HCT116 (cell line): Measurements from ENCODE around the gene ADARB2. TPM values are rescaled to one million over a fixed set of nuclear protein-coding genes. Genes with fewer than 3 reads are reported as not detected.

Experiments
- ATAC-seq: fragments of 200-7000 bp; cut with Tn5 transposase; 2 replicates; pipeline ENCODE4 v1.9.1; 2020; ENCODE audit warnings: mild to moderate bottlenecking, moderate library complexity
- BruUV-seq: library from RNA; stranded (reverse); fragments of 400-500 nt; replicated peaks from 2 replicates; lab custom pipeline; 2021; lab: Mats Ljungman, UMichigan
- CTCF ChIA-PET: fragments of 300-600 bp; sonication (Branson Sonifier 250); formaldehyde crosslinking; loops from one replicate; lab custom pipeline; 2021; ENCODE audit warnings: antibody characterized with exemption; lab: Charles Lee
- POLR2A ChIA-PET: fragments of 300-600, 350-600 bp; sonication (Branson Sonifier 250); formaldehyde crosslinking; loops from one replicate; lab custom pipeline; 2021; ENCODE audit warnings: antibody characterized with exemption; lab: Charles Lee
- RAD21 ChIA-PET, 2 experiments: fragments of 300-600 bp; sonication (Branson Sonifier 250); formaldehyde crosslinking; loops; one replicate each; lab custom pipeline; 2023; ENCODE audit warnings: low total read pairs in 2 of 2; ENCODE audit not compliant: uncharacterized antibody in 2 of 2, unreplicated experiment in 2 of 2, low non-redundant PET in 1 of 2; lab: Charles Lee
- DNase-seq: peaks from one replicate; pipeline ENCODE4 v3.0.0-alpha.2; 2010; ENCODE audit warnings: low read depth, low spot score
- H2AFZ ChIP-seq: fragments of 200-600 bp; shearing (Covaris generic), sonication (generic); 2 replicates; pipeline ENCODE4 v1.6.1; 2017; ENCODE audit warnings: low read depth, mixed run types, mixed read lengths, antibody characterized with exemption, low read length; ENCODE audit not compliant: poor library complexity, severe bottlenecking
- H3K27ac ChIP-seq: 2 replicates; pipeline ENCODE4 v1.5.1; 2012; ENCODE audit warnings: low read depth, low read length
- H3K27me3 ChIP-seq: fragments of 200-600 bp; sonication (generic); 2 replicates; pipeline ENCODE4 v1.6.1; 2016; ENCODE audit warnings: mixed run types, low read length, mixed read lengths; ENCODE audit not compliant: insufficient read depth
- H3K36me3 ChIP-seq, 2 experiments: fragments of 200-500 bp in 1 of 2; fragments of 200-600 bp in 1 of 2; sonication (Bioruptor generic) in 1 of 2; sonication (generic) in 1 of 2; 2 replicates each; pipeline versions ENCODE4 v1.5.1 to v1.6.1; 2014 to 2016; ENCODE audit warnings: low read length in 2 of 2, inconsistent platforms in 1 of 2, mixed read lengths in 1 of 2, mixed run types in 1 of 2; ENCODE audit not compliant: insufficient read depth in 2 of 2, control insufficient read depth in 1 of 2
- H3K4me1 ChIP-seq, 2 experiments: fragments of 200-600 bp in 1 of 2; sonication (generic) in 1 of 2; 2 replicates each; pipeline versions ENCODE4 v1.5.1 to v1.6.1; 2012 to 2017; ENCODE audit warnings: low read length in 2 of 2, inconsistent platforms in 1 of 2, mild to moderate bottlenecking in 1 of 2, mixed read lengths in 1 of 2, mixed run types in 1 of 2, moderate library complexity in 1 of 2; ENCODE audit not compliant: insufficient read depth in 2 of 2, control insufficient read depth in 1 of 2
- H3K4me2 ChIP-seq: fragments of 200-600 bp; sonication (generic); 2 replicates; pipeline ENCODE4 v1.6.1; 2017; ENCODE audit warnings: mixed run types, low read length, mixed read lengths
- H3K4me3 ChIP-seq, 2 experiments: fragments of 200-600 bp in 1 of 2; sonication (generic) in 1 of 2; replicated peaks in 1 of 2; 2 replicates each; pipeline ENCODE4 v1.5.1; 2011 to 2016; ENCODE audit warnings: low read length in 2 of 2, control low read depth in 1 of 2, low read depth in 1 of 2, mild to moderate bottlenecking in 1 of 2, mixed read lengths in 1 of 2, mixed run types in 1 of 2
- H3K79me2 ChIP-seq: fragments of 200-600 bp; sonication (generic); 2 replicates; pipeline ENCODE4 v1.6.1; 2017; ENCODE audit warnings: mild to moderate bottlenecking, mixed run types, low read length, moderate library complexity, mixed read lengths; ENCODE audit not compliant: insufficient read depth
- H3K9ac ChIP-seq: fragments of 200-600 bp; sonication (generic); 2 replicates; pipeline ENCODE4 v1.6.1; 2016; ENCODE audit warnings: low read length, mixed read lengths
- H3K9me2 ChIP-seq: fragments of 200-600 bp; sonication (generic), shearing (Covaris generic); 2 replicates; pipeline ENCODE4 v1.6.1; 2017; ENCODE audit warnings: mixed run types, mild to moderate bottlenecking, moderate library complexity; ENCODE audit not compliant: insufficient read depth
- H3K9me3 ChIP-seq, 2 experiments: fragments of 200-500 bp in 1 of 2; fragments of 200-600 bp in 1 of 2; sonication (Bioruptor generic) in 1 of 2; sonication (generic) in 1 of 2; 2 replicates each; pipeline ENCODE4 v1.6.1; 2014 to 2017; ENCODE audit warnings: low read length in 2 of 2, mixed read lengths in 2 of 2, inconsistent platforms in 1 of 2, low read depth in 1 of 2, mild to moderate bottlenecking in 1 of 2, mixed run types in 1 of 2, moderate library complexity in 1 of 2; ENCODE audit not compliant: control insufficient read depth in 1 of 2, insufficient read depth in 1 of 2
- H4K20me1 ChIP-seq: fragments of 200-600 bp; sonication (generic), shearing (Covaris generic); 2 replicates; pipeline ENCODE4 v1.6.1; 2017; ENCODE audit warnings: mixed run types, mild to moderate bottlenecking, moderate library complexity; ENCODE audit not compliant: insufficient read depth
- CEBPB ChIP-seq: IDR thresholded peaks from 2 replicates; pipeline ENCODE4 v1.6.1; 2012; ENCODE audit warnings: low read depth
- EGR1 ChIP-seq: IDR thresholded peaks from 2 replicates; pipeline ENCODE4 v1.6.1; 2012; ENCODE audit warnings: low read depth
- EZH2phosphoT487 ChIP-seq: fragments of 200-600 bp; IDR thresholded peaks from 2 replicates; pipeline ENCODE4 v1.6.1; 2018; ENCODE audit warnings: antibody characterized with exemption, borderline replicate concordance
- FOSL1 ChIP-seq: IDR thresholded peaks from 2 replicates; pipeline ENCODE4 v1.6.1; 2012; ENCODE audit warnings: low read depth
- POLR2A ChIP-seq: IDR thresholded peaks from 2 replicates; pipeline ENCODE4 v1.7.0; 2011; ENCODE audit warnings: borderline replicate concordance; ENCODE audit not compliant: insufficient read depth, insufficient read length; ENCODE audit errors: extremely low read depth
- POLR2AphosphoS5 ChIP-seq: IDR thresholded peaks from 2 replicates; pipeline ENCODE4 v1.6.1; 2011; ENCODE audit warnings: mild to moderate bottlenecking, low read depth, low read length, moderate library complexity
- RAD21 ChIP-seq: IDR thresholded peaks from 2 replicates; pipeline ENCODE4 v1.6.1; 2012; ENCODE audit warnings: low read depth, mild to moderate bottlenecking
- REST ChIP-seq: IDR thresholded peaks from 2 replicates; pipeline ENCODE4 v1.6.1; 2012; ENCODE audit warnings: low read depth
- SIN3A ChIP-seq: IDR thresholded peaks from 2 replicates; pipeline ENCODE4 v1.6.1; 2012; ENCODE audit warnings: low read depth
- SP1 ChIP-seq: IDR thresholded peaks from 2 replicates; pipeline ENCODE4 v1.6.1; 2012; ENCODE audit warnings: low read depth
- YY1 ChIP-seq: IDR thresholded peaks from 2 replicates; pipeline ENCODE4 v1.6.1; 2011; ENCODE audit warnings: low read length, low read depth, moderate library complexity, mild to moderate bottlenecking; ENCODE audit not compliant: insufficient replicate concordance; ENCODE audit errors: extremely low read depth
- ZBTB33 ChIP-seq: IDR thresholded peaks from 2 replicates; pipeline ENCODE4 v1.6.1; 2011; ENCODE audit warnings: mild to moderate bottlenecking, low read length, moderate library complexity; ENCODE audit not compliant: insufficient replicate concordance; ENCODE audit errors: extremely low read depth
- ZNF274 ChIP-seq: fragments of 200-500 bp; sonication (Bioruptor generic); IDR thresholded peaks from 2 replicates; pipeline ENCODE4 v1.6.1; 2014; ENCODE audit warnings: mild to moderate bottlenecking, low read depth, low read length, inconsistent platforms
- intact Hi-C: fragments of 100-400 bp; cut with micrococcal nuclease; formaldehyde crosslinking; loops from 2 replicates; pipeline ENCODE4 v1.10.0; 2022
- total RNA-seq: library from RNA; stranded (reverse); gene quantifications from one replicate; pipeline ENCODE4 v1.2.1, GENCODE V29; 2021; ENCODE audit not compliant: unreplicated experiment
- TF ChIP-seq, protein P1 (sequence below): IDR thresholded peaks from 2 replicates; pipeline ENCODE4 v1.6.1; 2012

ADARB2 gene
- total RNA-seq, 1 experiment from 2014 or later = not detected

DNA sequence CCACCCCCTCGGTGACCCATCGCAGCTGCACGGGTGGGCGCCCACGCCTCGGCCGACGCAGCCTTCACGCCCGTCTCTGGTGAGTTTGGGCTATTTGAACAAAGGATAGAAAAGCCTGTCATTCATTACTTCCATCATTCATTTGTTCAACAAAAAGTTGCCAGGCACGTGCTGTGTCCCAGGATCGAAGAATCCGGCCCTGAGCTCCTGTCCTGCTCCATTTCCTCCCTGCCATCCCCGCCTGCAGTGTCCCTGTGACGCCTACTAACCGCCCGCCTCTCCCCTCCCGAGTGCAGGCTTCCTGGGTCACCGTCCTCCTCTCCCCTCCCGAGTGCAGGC, 341.1 kb downstream of the ADARB2 start:
- Histone ChIP-seq H3K27me3 (0 out of 2 replicates have a peak, but pooled peaks cover 4% of the 10 kb centered on the region), H3K79me2 (no peaks in the 10 kb centered on the region)
- RAD21 ChIA-PET = no interaction called here

GRCh38 chr10:1395481-1396296, 341.6 kb downstream of the ADARB2 start:
- POLR2A ChIA-PET = no interaction called here
- no peak for TF ChIP-seq CEBPB
- no peak for TF ChIP-seq ZBTB33
- no peak for TF ChIP-seq SIN3A
- no peak for TF ChIP-seq ZNF274
- no peak for TF ChIP-seq SP1
- TF ChIP-seq RAD21 = no peak
- TF ChIP-seq EGR1 = no peak
- TF ChIP-seq, protein P1, sequence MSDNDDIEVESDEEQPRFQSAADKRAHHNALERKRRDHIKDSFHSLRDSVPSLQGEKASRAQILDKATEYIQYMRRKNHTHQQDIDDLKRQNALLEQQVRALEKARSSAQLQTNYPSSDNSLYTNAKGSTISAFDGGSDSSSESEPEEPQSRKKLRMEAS = no peak
- no peak for TF ChIP-seq EZH2phosphoT487
- TF ChIP-seq FOSL1 = no peak
- TF ChIP-seq POLR2A = no peak
- no peak for TF ChIP-seq REST
- no peak for TF ChIP-seq POLR2AphosphoS5

More for the DNA sequence above, 341.1 kb downstream of the ADARB2 start:
- H3K9me3 ChIP-seq = no peaks in the 10 kb centered on the region
- no peak overlapping the region for H3K9ac ChIP-seq
- no peak overlapping the region for H3K27ac ChIP-seq
- H3K4me3 ChIP-seq = no peak overlapping the region
- ChIA-PET CTCF (no interaction called here), POLR2A (no interaction called here)
- no peak overlapping the region for H2AFZ ChIP-seq
- H3K9me2 ChIP-seq = no peaks in the 10 kb centered on the region
- BruUV-seq = no TSS peak
- DNase-seq (no peak), ATAC-seq (no peak)
- TF ChIP-seq POLR2AphosphoS5 (no peak), YY1 (no peak)
- no peaks in the 10 kb centered on the region for H3K36me3 ChIP-seq
- intact Hi-C loops = no loop called here
- H3K4me2 ChIP-seq = no peak overlapping the region
- H3K4me1 ChIP-seq = peaks cover 3 to 13% of the 10 kb centered on the region in 2 experiments; a peak in 1 of 4 replicates
- H4K20me1 ChIP-seq = no peaks in the 10 kb centered on the region; the same call in 1 of the 2 replicates

More at GRCh38 chr10:1395481-1396296, 341.6 kb downstream of the ADARB2 start:
- H3K4me2 ChIP-seq = no peak overlapping the region
- H2AFZ ChIP-seq = no peak overlapping the region
- H3K4me1 ChIP-seq = peaks cover 3 to 13% of the 10 kb centered on the region in 2 experiments; a peak in 1 of 4 replicates
- RAD21 ChIA-PET = no interaction called here
- DNase-seq (no peak), ATAC-seq (no peak)
- no peaks in the 10 kb centered on the region; the same call in 1 of the 2 replicates for H4K20me1 ChIP-seq
- no TSS peak for BruUV-seq
- H3K27me3 ChIP-seq = 0 out of 2 replicates have a peak, but pooled peaks cover 4% of the 10 kb centered on the region
- H3K9me2 ChIP-seq = no peaks in the 10 kb centered on the region
- H3K4me3 ChIP-seq = no peak overlapping the region
- intact Hi-C loops = no loop called here
- no peaks in the 10 kb centered on the region for H3K79me2 ChIP-seq
- H3K27ac ChIP-seq = no peak overlapping the region
- H3K9me3 ChIP-seq = no peaks in the 10 kb centered on the region
- no peak overlapping the region for H3K9ac ChIP-seq
- no peaks in the 10 kb centered on the region for H3K36me3 ChIP-seq
- CTCF ChIA-PET = no interaction called here
